NCI-H1048 (cell line): ENCODE results near the gene ARHGAP42.

ENCODE experiments used
- DNase-seq: peaks from one replicate; lab custom pipeline; 2025; lab: John Stamatoyannopoulos, UW

ARHGAP42 gene

DNA sequence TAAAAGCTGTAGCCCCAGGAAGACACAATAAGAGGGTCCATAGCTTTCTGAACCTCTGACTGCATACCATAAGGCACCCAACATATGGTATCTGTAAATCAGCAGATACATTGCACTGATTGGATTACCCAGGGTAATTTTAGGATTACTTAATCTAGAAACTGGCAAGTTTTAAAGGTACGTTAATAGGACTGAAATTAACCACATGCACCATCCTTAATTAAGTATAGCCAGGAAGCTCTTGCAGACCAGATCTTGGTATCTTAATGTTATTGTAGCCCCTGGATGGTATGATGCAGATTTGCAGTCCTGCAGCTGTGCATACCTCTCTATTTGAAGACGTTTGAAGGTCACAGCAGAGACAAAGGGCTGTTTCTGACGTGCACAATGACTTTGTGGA lies 72.8 kb downstream of the ARHGAP42 start:
- DNase-seq: no peak

DNA sequence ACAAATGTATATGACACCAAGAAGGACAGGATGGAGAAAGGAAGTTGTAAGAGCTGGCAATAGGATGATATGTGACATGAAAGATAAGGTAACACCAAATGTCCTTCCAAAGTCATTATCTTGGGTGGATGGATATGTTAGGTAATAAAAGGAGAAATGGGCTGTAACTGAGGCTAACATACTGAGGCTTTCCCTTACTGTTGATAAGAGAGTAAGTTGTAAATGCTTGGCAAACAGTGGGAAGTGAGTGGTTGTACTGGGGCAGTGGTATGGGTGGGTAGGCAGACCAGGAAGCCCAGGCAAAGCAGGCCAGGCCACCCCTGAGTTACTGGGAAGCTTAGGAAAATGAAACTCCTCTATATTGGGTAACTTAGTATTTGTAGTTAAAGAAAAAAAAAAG lies 73.7 kb downstream of the ARHGAP42 start:
- no peak for DNase-seq

DNA sequence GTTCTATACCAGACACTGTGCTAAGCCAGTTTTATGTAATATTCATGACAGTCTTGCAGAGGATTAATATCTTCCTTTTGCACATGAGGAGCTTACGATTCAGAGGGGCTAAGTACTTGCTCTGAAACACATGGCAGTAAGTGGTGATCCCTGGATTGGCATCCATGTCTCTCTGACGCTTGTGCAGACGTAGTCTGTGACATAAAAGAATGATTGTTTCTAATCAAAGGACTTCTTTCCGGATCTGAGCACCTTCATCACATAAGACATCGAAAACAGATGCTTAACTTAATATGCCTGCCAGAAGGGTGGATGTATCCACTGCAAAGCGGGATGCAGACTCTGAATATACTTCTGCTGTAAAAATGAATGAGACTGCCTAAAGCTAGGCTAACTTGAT lies 74.8 kb downstream of the ARHGAP42 start:
- no peak for DNase-seq

DNA sequence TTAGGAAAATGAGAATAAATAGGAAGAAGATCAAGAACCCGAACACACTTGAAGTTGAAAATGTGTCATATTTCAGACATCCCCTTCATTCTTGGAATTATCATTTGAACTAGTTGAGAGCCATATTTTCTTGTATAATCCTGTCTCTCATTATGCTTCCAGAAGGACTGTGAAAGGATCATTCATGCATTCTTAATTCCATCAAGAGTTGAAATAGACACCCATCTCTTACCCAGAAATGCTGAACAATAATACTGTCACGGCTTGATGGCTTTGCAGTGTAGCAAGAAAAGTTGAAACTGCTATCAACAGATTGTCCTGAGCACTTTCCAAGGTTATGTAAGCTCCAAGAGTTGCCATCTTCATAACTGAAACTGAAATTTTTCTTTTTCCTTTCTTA lies 79.7 kb downstream of the ARHGAP42 start:
- DNase-seq: no peak

DNA sequence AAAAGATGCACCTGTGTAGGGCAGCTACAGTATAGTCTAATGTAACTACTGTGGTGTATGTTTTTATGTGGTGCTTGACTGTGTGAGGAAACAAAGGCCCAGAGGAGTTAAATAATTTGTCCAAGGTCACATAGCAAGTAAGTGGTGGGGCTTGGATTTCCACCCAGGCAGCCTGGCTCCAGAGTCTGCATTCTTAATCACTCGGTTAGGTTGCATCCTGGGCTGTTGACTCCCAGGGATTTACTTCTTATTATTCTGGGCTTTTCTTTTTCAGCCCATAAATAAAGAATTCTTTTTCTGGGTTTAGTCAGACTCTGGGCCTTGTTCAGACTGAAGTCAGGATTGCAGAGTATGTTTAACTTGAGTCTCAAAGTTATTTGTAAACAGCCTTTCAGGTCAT lies 82.1 kb downstream of the ARHGAP42 start:
- no peak for DNase-seq

DNA sequence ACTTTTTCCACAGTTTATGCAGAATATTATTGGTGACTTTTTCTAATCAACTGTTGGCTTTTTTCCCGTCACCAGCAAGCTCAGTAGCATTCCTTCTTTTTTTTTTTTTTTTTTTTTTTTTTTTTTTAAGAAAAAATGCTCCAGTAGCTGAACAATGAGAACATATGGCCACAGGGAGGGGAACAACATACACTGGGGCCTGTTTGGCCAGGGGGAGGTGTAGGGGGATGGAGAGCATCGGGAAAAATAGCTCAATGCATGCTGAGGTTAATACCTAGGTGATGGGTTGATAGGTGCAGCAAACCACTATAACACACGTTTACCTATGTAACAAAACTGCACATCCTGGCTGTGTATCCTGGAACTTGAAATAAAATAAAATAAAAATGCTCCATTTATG lies 82.5 kb downstream of the ARHGAP42 start:
- no peak for DNase-seq

DNA sequence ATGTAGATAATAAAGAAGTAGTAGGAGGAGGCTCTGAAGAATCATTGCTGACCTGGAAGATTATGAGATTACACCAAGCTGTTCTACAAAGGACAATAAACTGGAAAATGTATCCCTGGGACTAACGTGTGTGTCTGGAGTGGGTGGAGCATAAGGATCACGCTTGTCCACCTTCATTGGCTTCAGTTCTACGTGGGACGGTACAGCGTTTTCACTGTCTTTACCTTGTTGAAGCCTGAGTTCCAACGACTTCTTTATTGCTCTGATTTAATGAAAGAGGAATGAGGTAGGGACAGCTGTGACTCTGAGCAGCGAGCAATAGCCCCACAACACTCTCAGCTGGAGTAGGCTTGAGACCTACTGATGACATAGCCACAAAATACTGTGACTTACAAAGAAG lies 87.0 kb downstream of the ARHGAP42 start:
- no peak for DNase-seq

DNA sequence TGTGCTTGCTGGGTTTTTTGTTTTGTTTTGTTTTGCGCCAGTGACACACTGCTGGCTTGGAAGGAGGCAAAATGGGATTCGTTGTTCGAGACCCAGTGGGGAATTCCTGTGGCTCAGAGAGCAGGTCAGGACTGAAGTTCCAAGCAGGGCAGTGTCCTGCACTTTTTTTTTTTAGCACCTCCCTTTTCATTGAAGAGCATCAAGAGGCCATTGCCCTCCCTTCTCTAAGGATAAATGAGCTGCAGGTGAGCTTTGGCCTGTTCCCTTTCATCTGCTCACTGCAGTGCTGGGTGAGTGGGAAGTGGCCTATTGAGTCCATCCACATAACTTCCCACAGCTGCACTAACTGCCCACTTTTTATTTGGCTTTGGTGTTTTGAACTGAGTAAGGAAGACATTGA lies 87.8 kb downstream of the ARHGAP42 start:
- no peak for DNase-seq

DNA sequence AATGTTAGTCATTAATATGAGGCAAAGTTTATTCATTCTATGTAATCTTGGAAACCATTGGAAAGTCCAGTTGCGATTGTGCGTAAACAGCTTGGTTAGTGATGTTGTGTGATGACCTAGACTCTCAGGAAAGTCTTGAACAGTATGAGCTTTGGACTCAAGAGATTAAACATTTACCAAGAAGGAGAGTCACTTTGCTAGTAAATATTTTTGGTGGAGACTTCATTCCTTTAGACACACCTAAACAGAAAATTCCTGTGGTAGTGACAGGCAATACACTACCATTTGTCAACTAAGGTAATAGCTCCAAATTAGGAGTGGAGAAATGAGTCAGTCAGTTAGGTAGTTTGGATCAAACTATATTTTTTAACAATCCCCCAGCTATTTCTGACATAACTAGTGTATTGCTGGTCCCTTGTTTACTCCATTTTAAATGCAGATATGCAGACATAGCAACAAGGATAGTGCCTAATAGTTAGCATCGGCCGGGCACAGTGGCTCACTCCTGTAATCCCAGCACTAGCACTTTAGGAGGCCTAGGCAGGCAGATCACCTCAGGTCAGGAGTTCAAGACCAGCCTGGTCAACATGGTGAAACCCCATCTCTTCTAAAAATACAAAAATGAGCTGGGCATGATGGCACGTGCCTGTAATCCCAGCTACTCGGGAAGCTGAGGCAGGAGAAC lies 89.3 kb downstream of the ARHGAP42 start:
- DNase-seq: no peak

DNA sequence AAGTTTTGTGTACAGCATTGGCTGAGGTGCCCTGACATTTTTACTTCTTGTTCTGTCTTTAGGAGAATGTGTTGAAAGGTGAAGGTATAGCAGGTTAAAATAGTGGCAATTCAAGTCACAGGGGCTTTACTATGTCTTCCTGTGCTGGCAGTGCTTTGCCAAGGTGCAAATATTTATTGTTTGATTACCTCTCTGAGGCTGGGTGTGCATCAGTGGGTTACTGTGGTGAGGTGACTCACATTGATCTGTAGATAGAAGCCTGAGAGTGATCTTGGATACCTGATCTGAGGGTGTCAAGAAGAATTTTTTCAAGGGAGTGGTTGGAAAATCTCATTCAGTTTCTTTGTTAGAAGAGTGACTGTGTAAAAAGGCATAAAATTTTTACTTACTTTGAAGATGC lies 90.0 kb downstream of the ARHGAP42 start:
- DNase-seq: no peak

DNA sequence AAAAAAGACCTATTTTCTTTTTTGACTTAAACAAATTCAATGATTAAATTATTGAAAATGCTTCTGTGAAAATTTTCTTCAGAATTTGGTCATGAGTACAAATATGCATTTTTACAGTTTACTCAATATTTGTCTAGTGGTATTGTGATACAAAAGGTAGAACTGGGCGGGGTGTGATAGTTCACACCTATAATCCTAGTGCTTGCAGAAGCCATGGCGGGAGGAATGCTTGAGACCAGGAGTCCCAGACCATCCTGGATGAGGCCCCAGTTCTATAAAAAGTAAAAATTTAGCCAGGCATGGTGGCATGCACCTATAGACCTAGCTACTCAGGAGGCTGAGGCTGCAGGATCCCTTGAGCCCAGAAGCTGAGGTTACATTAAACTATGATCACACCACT lies 90.6 kb downstream of the ARHGAP42 start:
- DNase-seq: no peak

DNA sequence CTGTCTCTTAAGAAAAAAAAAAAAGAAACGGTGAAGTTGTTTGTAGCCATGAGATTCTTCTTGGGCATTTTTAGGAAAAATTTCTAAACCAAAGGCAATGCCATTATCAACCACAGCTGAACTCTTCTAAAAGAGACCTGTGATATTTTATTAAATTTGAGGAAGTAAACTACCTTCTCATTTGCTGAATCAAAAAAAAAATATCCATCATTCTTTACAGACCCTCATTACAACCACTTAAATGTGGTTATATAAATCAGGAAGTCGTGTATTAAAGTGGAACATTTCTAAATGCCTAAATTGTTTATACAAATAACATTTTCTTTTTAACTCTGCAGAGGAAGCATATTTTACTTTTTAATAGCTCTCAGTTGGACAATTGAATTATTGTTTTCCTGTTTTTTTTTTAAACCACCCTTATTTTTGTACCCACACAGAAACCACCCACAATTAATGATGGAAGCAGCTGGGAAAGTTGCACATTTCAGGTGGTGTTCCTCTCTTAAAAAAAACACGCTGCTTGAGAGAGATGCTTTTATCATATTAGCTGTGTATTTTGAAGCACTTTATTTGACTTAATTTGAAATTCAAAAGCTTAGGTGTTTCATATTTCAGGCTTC lies 91.2 kb downstream of the ARHGAP42 start:
- DNase-seq: no peak

DNA sequence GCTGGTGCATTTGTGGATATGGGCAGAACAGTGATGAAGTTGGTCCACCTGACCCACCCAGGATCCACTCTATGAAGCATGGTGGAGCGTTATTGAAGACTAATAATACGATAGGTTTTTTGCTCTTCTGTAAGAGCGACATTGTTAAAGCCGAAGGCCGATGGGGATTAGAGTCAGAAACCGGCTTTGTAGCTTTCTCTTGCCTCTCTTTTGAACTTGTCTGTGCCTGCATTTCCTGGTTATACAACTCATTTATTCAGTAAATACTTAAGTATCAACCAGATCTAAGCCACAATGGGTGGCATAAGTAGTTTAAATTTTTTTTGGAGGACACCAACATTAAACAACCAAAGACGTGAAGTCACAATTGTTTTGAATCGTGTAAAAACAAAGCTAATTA lies 93.4 kb downstream of the ARHGAP42 start:
- no peak for DNase-seq

DNA sequence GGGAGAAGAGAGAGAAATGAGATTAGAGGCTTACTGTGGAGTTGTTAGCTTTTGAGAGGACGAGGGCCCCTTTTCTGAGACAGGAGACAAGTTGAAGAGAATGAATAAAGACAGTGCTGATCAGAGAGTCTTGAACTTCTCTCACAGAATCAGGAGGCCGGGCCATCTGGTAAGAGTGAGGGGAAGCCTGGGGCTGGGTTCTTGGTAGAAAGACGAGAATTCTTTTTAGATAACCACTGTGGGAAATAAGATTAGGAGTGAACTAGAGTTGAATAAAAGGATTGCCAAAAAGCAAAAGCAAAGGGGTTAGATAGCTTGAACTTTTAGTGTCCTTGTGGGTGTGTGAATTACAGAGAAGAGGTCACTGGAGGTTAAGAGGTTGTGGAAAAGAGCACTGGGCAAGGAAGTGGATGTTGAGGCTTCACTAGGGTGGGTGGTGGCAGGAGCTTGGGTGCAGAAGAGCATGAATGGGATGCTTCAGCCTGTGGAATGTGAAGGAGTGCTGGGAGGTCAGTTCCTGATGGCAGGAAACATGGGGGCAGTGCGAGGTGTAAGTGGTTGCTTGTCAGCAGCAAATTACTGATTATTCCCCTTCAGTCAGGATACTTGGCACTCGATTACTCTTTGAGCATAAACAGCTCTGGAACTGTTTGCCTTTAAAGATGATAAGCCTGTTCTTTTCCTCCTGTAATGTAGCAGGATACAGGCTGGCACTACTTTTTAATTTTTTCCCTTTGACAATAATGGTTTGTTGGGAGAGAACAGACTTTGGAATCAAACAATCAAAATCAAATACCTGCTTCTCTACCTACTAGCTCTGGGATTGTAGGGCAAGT lies 98.3 kb downstream of the ARHGAP42 start:
- no peak for DNase-seq

DNA sequence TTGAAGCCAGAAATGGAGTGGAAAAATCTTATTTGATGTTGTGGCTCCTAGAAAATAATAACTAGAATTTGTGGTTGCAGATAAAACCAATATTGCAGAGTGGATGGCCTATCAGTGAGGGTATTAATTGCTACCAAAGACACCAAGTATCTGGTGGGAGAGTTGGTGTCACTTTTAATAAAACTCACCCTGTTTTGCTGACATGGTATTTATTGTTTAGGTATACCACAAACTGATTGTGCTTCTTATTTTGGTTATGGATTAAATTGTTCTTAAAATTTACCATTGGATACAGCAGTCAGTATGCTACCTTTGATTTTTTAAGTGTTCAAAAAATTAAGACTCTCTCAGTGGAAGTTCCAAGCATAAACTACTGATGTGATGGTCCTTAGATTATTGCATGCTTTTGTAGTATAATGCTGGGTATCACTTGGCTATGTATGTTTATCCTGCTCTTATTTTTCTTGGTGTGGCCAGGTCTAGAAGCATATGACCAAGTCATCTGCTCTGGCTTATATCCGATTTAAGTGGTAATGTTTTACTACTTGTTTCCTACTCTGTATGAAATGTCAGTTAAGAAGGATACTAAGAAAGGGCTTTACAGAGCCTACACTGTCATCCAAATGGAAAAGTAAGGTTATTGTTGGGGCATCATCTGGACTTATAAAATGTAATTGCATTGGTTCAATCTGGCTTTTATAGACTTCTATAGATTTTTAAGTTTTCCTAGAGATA lies 101.6 kb downstream of the ARHGAP42 start:
- DNase-seq: no peak

DNA sequence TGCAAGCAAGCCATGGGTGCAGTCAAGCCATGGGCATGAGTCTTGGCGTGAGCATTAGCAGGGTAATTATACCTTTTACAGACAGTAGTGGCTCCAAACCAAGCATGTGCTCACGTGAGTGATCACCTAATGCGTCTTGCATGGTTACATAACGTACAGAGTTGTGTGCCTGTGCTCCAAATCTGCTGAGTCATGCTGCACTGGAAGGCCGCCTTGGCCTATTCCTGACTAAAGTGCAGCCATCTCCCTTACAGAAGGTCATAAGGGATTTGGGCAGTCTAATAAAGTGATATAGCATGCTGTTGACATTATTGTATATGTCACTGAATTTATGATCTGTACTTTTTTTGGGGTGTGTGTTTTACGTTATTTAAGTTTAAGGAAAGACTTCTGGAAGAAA lies 102.4 kb downstream of the ARHGAP42 start:
- no peak for DNase-seq

DNA sequence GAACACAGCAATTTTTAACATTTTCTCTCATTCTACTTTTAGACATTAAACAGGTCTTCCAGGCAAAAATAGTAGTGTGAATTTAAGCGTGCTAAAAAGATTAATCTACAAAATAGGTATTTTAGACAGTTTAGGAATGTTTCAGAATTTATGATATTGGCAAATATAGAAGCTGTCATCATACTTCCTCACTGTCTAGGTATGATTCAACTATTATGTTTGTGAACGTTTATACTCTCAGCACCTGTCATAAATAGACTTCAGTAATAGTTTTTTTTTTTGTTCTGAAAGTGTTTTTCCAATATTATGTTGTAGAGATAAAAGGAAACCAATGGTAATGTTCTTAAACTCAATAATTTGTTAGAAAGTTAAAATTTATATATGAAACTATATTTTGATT lies 103.0 kb downstream of the ARHGAP42 start:
- DNase-seq: no peak

DNA sequence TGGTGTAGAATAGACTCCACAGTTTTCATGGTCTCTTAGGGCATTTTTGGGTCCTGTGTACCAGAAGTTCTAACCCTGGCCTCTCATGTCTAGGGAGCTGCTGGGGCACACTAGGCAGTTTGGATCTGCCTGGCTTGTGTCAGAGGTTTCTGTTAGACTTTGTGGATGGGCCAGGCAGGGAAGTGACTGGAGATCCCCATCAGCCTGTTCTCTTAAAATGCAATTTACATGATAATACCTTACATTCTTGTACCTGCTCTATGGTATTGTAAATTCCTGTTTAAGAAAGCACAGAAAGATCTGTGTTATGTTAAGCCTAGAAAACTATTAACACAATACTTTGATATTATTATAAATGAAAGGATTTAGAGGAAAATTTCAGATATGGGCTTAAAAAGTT lies 104.0 kb downstream of the ARHGAP42 start:
- no peak for DNase-seq

DNA sequence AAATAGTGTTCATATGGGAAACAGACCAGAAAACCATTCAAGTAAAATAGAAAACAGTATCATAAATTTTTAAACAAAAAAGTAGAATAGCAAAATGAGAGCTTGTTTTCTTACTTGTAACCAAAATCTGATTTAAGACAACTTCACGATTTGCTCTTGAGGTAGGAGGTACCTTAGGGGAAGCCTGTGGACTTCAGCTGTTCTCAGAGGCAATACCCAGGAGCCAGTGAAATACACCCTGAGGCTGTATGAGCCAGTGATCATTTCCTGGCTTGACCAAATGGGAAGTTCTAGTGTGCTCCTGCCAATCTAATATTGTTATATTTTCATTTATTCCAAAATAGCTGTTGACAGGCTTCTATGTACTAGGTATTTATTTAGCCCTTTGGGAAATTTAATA lies 104.8 kb downstream of the ARHGAP42 start:
- no peak for DNase-seq

DNA sequence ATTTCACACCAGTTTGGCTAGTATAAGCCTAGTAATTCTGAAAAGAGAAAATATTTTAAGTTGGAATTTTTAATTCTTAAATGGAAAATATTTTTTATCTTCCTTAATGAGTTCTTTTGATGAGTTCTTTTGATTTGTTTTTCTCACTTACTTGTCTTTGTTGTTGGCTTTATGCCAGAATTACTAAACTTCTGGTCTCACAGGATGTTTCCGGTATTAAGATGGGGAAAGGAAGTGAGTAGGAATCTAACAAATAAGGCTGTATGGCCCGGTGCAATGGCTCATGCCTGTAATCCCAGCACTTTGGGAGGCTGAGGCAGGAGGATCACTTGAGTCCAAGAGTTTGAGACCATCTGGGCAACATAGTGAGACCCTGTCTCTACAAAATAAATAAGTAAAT lies 106.4 kb downstream of the ARHGAP42 start:
- no peak for DNase-seq

DNA sequence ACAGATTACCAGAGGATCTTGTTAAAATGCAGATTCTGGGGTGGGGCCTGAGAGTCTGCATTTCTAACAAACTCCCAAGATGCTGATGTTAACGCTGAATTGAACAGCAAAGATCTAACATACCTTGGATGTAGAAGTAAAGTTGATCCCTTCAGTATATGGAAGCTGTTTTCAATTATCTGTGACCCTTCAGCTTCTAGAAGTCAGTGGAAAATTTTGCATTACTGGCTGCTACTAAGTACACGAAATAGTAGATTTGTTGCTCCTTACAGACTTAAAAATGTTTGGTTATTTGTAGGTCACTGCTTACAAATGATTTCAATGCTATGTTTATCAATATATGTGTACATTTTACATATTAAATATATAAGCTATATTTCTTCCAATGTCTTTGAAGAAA lies 107.4 kb downstream of the ARHGAP42 start:
- DNase-seq: no peak

DNA sequence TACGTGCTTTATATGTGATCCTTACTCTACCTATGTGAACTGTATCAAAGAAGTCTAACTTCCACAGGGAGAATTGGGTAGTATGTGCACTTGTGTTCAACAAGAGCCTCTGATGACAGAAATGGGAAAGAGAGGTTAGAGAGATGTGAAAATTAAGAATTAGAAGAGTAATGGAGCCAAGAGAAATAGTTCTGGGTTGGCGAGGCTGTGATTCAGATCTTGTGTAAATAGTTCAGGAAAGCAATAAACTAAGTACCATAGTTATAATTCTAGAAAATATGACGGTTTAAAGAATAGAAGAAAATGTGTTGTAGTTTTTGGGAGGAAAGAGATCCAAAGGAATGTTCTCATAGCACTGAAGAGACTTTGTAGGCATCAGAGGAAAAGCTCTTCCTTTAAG lies 112.4 kb downstream of the ARHGAP42 start:
- no peak for DNase-seq

DNA sequence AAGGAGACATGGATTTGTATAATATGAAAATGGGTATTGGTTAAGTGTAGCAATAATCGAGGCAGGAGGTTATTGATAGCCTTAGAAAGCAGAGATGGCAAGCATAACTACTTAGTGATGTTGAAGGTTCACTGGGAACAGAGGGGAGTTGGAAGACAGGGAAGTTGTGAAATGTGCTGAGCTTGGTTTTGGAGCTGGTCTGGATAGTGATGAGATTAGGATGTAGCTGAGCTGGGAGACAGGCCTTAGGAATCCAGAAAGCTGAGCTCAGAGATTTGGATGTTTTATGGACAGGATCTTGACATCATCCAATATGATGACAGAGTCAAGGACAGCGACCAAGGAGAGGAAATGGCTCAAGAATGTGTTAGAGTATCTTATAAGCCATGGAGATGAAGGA lies 113.1 kb downstream of the ARHGAP42 start:
- no peak for DNase-seq
